Thoracic aorta (tissue), 2 donors: ENCODE data around the gene SLC37A4. TPM values are rescaled to one million over a fixed set of nuclear protein-coding genes. Genes with fewer than 3 reads are reported as not detected.

Source experiments
- ATAC-seq: fragments of 150-250 bp; one replicate; pipeline ENCODE4 v1.8.0; 2017; ENCODE audit warnings: low read depth; ENCODE audit not compliant: insufficient number of reproducible peaks, low FRiP score
- DNase-seq: peaks from one replicate; pipeline ENCODE4 v3.0.0-alpha.2; 2020; ENCODE audit warnings: low spot score
- H3K27ac ChIP-seq, 2 donors: fragments of 200-600 bp; sonication (generic); 1 replicate in 1 of 2; 2 replicates in 1 of 2; pipeline ENCODE4 v1.5.1; 2016; ENCODE audit warnings: mild to moderate bottlenecking in 2 of 2, moderate library complexity in 2 of 2
- H3K27me3 ChIP-seq: fragments of 200-600 bp; sonication (generic); replicated peaks from 2 replicates; pipeline ENCODE4 v1.6.0; 2016; ENCODE audit warnings: mild to moderate bottlenecking; ENCODE audit not compliant: insufficient read depth
- H3K36me3 ChIP-seq: fragments of 200-600 bp; sonication (generic); one replicate; pipeline ENCODE4 v1.5.1; 2016
- H3K4me1 ChIP-seq, 2 donors: fragments of 200-600 bp; sonication (generic); 1 replicate in 1 of 2; 2 replicates in 1 of 2; pipeline versions ENCODE4 v1.5.1 to v1.6.0; 2016; ENCODE audit warnings: low read depth in 2 of 2, mild to moderate bottlenecking in 1 of 2; ENCODE audit not compliant: control insufficient read depth in 1 of 2
- H3K4me3 ChIP-seq: fragments of 200-600 bp; sonication (generic); 2 replicates; pipeline ENCODE4 v1.5.1; 2016; ENCODE audit warnings: mild to moderate bottlenecking
- H3K9me3 ChIP-seq: fragments of 200-600 bp; sonication (generic); 2 replicates; pipeline ENCODE4 v1.5.1; 2016
- total RNA-seq, 2 donors: library from RNA; depleted of rRNA; stranded (reverse); fragments of >200 nt; gene quantifications; one replicate each; pipeline versions ENCODE4 v1.1.0 to v1.2.3, GENCODE V29; 2016
- TF ChIP-seq, protein P1 (sequence below): fragments of 200-600 bp; sonication (generic); IDR thresholded peaks from one replicate; pipeline ENCODE4 v1.5.1; 2019; ENCODE audit warnings: antibody characterized with exemption

SLC37A4 gene
- total RNA-seq, 2 donors from 2014 or later = 12.5 to 15.0 TPM

DNA sequence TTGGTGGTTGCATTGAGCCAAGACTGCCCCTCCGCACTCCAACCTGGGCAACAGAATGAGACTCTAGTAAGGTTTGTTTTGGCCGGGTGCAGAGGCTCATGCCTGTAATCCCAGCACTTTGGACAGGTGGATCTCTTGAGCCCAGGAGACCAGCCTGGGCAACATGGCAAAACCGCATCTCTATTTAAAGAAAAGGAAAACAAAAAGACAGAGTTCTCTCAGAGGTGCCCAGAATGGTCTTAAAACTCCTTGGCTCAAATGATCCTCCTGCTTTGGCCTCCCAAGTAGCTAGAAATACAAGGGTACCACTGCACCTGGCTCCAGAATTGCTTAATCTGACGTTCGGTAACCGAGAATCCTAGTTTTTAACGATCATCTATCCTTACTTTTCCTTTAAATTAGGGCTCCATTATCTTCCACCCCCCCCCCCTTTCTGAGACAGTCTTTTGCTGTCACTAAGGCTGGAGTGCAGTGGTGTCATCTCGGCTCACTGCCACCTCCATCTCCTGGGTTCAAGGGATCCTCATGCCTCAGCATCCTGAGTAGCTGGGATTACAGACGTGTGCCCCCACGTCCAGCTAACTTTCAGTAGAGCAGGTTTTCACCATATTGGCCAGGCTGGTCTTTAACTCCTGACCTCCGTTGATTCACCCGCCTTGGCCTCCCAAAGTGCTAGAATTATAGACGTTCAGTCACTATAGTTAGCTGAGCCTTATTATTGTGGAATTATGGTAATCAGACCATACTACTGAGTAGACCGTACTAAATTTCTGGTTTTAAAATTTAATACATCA lies 14.3 kb downstream of the SLC37A4 start:
- no peak for ATAC-seq
- H3K4me1 ChIP-seq = peaks cover 21 to 45% of the 10 kb centered on the region in 2 donors
- peak overlapping the region; percentile 99 for H3K4me3 ChIP-seq
- H3K36me3 ChIP-seq = peaks cover 32% of the 10 kb centered on the region
- TF ChIP-seq, protein P1, sequence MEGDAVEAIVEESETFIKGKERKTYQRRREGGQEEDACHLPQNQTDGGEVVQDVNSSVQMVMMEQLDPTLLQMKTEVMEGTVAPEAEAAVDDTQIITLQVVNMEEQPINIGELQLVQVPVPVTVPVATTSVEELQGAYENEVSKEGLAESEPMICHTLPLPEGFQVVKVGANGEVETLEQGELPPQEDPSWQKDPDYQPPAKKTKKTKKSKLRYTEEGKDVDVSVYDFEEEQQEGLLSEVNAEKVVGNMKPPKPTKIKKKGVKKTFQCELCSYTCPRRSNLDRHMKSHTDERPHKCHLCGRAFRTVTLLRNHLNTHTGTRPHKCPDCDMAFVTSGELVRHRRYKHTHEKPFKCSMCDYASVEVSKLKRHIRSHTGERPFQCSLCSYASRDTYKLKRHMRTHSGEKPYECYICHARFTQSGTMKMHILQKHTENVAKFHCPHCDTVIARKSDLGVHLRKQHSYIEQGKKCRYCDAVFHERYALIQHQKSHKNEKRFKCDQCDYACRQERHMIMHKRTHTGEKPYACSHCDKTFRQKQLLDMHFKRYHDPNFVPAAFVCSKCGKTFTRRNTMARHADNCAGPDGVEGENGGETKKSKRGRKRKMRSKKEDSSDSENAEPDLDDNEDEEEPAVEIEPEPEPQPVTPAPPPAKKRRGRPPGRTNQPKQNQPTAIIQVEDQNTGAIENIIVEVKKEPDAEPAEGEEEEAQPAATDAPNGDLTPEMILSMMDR = no peak
- no peaks in the 10 kb centered on the region for H3K27me3 ChIP-seq
- no peaks in the 10 kb centered on the region for H3K9me3 ChIP-seq
- DNase-seq = no peak
- peak overlapping the region in 1 of 2 donors; percentile 97 for H3K27ac ChIP-seq

DNA sequence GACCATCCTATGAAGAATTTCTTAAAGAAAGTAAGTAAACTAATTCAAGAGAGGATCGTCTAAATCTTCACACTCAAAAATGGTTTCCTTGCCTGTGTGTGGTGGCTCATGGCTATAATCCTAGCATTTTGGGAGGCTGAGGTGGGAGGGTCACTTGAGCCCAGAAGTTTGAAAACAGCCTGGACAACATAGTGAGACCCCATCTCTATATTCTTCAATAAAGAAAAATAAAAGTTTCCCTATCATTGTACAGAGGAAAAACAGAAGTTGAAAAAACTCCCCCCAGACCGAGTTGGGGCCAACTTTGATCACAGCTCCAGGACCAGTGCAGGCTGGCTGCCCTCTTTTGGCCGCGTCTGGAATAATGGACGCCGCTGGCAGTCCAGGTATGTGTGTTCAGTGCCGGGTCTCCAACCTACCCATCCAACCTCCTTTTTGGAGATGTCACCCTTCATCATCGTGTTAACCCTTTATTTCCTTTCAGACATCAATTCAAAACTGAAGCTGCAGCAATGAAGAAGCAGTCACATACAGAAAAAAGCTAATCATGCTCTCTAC lies 15.5 kb downstream of the SLC37A4 start:
- ATAC-seq (no peak), DNase-seq (no peak)
- Histone ChIP-seq H3K27ac (no peak overlapping the region), H3K9me3 (no peaks in the 10 kb centered on the region), H3K4me3 (no peak overlapping the region), H3K4me1 (peaks cover 15 to 32% of the 10 kb centered on the region in 2 donors), H3K36me3 (peaks cover 38% of the 10 kb centered on the region), H3K27me3 (no peaks in the 10 kb centered on the region)
- TF ChIP-seq, protein P1 = no peak

DNA sequence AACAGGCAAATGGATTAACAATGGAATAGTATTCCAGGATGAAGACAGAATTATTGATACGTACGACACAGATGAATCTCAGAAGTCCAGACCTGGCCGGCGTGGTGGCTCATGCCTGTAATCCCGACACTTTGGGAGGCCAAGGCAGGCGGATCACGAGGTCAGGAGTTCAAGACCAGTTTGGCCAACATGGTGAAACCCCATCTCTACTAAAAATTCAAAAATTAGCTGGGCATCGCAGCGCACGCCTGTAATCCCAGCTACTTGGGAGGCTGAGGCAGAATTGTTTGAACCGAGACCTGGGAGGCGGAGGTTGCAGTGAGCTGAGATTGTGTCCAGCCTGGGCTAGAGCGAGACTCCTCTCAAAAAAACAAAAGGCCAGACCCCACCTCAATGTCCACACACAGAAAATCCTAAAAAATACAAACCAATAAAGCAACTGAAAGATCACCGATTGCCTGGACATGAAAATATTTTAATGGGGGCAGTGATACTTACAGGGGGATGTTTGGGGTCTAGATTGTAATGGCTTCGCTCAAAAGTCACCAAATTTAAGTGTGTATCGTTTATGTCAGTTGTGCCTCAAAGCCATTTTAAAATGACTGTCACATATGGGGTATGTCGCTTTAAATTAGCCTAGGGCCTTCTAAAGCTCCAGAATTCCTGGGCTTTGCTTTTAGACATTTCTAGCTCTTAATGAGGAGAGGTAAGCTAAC lies 16.3 kb downstream of the SLC37A4 start:
- Histone ChIP-seq H3K36me3 (peaks cover 44% of the 10 kb centered on the region), H3K4me1 (peaks cover 11 to 24% of the 10 kb centered on the region in 2 donors), H3K9me3 (no peaks in the 10 kb centered on the region), H3K4me3 (no peak overlapping the region), H3K27ac (no peak overlapping the region), H3K27me3 (no peaks in the 10 kb centered on the region)
- TF ChIP-seq, protein P1 = no peak
- ATAC-seq (no peak), DNase-seq (no peak)

DNA sequence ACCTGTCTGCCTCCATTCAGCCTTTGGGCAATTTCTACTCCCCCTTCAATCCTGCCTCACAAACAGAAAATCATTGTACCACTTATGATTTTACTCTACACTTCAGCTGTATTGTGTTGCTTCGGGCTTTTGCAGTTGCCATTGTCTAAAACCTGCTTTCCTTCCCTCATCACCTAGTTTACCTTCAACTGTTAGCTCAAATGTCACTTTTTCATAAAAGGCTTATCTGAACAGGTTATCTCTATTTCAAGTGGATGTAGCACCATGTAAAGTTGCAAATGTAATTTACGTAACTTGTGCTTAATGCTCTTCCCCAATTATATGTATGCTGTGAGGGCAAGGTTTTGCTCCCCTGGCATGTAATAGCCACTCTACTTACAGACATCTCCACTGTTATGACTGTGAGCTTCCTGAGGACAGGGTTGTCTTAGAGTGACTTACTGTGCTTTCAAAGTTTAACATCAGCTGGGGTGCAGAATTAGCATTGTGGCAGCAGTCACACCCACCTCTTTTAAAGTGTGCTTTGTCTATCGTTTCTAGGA lies 18.0 kb downstream of the SLC37A4 start:
- ATAC-seq = no peak
- H3K27ac ChIP-seq = no peak overlapping the region
- no peaks in the 10 kb centered on the region for H3K27me3 ChIP-seq
- peaks cover 57% of the 10 kb centered on the region for H3K36me3 ChIP-seq
- peaks cover 11 to 23% of the 10 kb centered on the region in 2 donors for H3K4me1 ChIP-seq
- DNase-seq = no peak
- no peaks in the 10 kb centered on the region for H3K9me3 ChIP-seq
- TF ChIP-seq, protein P1 = no peak
- no peak overlapping the region for H3K4me3 ChIP-seq
